Neuronal stem cell (in vitro differentiated cells): ENCODE measurements around the gene VSIR.

Experiments
- DNase-seq: peaks from one replicate; pipeline ENCODE4 v3.0.0-alpha.2; 2013; ENCODE audit warnings: low spot score
- H2AFZ ChIP-seq: one replicate; pipeline ENCODE4 v1.6.1; 2013; ENCODE audit warnings: mild to moderate bottlenecking, low read length, inconsistent platforms
- H2AK5ac ChIP-seq: 2 replicates; pipeline ENCODE4 v1.6.1; 2013; ENCODE audit warnings: low read depth, mild to moderate bottlenecking, inconsistent platforms, low read length, moderate library complexity, mixed read lengths
- H2BK120ac ChIP-seq: 2 replicates; pipeline ENCODE4 v1.6.1; 2013; ENCODE audit warnings: low read depth, mild to moderate bottlenecking, inconsistent platforms, low read length, moderate library complexity, mixed read lengths
- H2BK12ac ChIP-seq: one replicate; pipeline ENCODE4 v1.6.1; 2013; ENCODE audit warnings: low read length, inconsistent platforms
- H2BK15ac ChIP-seq: 2 replicates; pipeline ENCODE4 v1.6.1; 2013; ENCODE audit warnings: mild to moderate bottlenecking, low read length, inconsistent platforms, mixed read lengths
- H2BK5ac ChIP-seq: one replicate; pipeline ENCODE4 v1.6.1; 2013; ENCODE audit warnings: inconsistent platforms, mild to moderate bottlenecking, low read length, moderate library complexity
- H3K14ac ChIP-seq: one replicate; pipeline ENCODE4 v1.6.1; 2013; ENCODE audit warnings: low read length, inconsistent platforms
- H3K18ac ChIP-seq: 2 replicates; pipeline ENCODE4 v1.6.1; 2013; ENCODE audit warnings: low read length, inconsistent platforms
- H3K23ac ChIP-seq: 2 replicates; pipeline ENCODE4 v1.6.1; 2013; ENCODE audit warnings: low read depth, mild to moderate bottlenecking, mixed read lengths, low read length, inconsistent platforms; ENCODE audit not compliant: poor library complexity
- H3K27ac ChIP-seq: replicated peaks from 3 replicates; pipeline ENCODE4 v1.5.1; 2013; ENCODE audit warnings: low read length, inconsistent platforms
- H3K27me3 ChIP-seq, 3 experiments: 2 replicates each; pipeline ENCODE4 v1.6.1; 2013; ENCODE audit warnings: low read length in 3 of 3, mild to moderate bottlenecking in 2 of 3, inconsistent platforms in 1 of 3, low read depth in 1 of 3, mixed read lengths in 1 of 3, moderate library complexity in 1 of 3; ENCODE audit not compliant: control insufficient read depth in 3 of 3, insufficient read depth in 3 of 3
- H3K36me3 ChIP-seq, 2 donors: replicated peaks in 1 of 2; 2 replicates each; pipeline ENCODE4 v1.6.1; 2013; ENCODE audit warnings: low read length in 2 of 2; ENCODE audit not compliant: control insufficient read depth in 2 of 2, insufficient read depth in 2 of 2
- H3K4ac ChIP-seq: 2 replicates; pipeline ENCODE4 v1.6.1; 2013; ENCODE audit warnings: inconsistent platforms, mild to moderate bottlenecking, low read length, moderate library complexity
- H3K4me1 ChIP-seq, 2 donors: 1 replicate in 1 of 2; 2 replicates in 1 of 2; pipeline ENCODE4 v1.6.1; 2013; ENCODE audit warnings: low read length in 2 of 2, low read depth in 1 of 2; ENCODE audit not compliant: control insufficient read depth in 2 of 2, insufficient read depth in 1 of 2
- H3K4me2 ChIP-seq: one replicate; pipeline ENCODE4 v1.6.1; 2013; ENCODE audit warnings: mild to moderate bottlenecking, low read length, inconsistent platforms; ENCODE audit not compliant: insufficient read depth, poor library complexity, severe bottlenecking
- H3K4me3 ChIP-seq, 2 donors: 2 replicates each; pipeline ENCODE4 v1.5.1; 2013; ENCODE audit warnings: low read length in 2 of 2, mild to moderate bottlenecking in 2 of 2, inconsistent platforms in 1 of 2, moderate library complexity in 1 of 2
- H3K79me1 ChIP-seq: one replicate; pipeline ENCODE4 v1.6.1; 2013; ENCODE audit warnings: low read depth, mild to moderate bottlenecking, inconsistent platforms, low read length, moderate library complexity
- H3K9ac ChIP-seq: one replicate; pipeline ENCODE4 v1.6.1; 2013; ENCODE audit warnings: mild to moderate bottlenecking, low read depth, low read length, inconsistent platforms; ENCODE audit not compliant: poor library complexity
- H3K9me3 ChIP-seq, 2 donors: replicated peaks in 1 of 2; 2 replicates each; pipeline versions ENCODE3 to v1.6.1; 2013; ENCODE audit warnings: low read length in 2 of 2, mild to moderate bottlenecking in 2 of 2, inconsistent platforms in 1 of 2, low read depth in 1 of 2, mixed read lengths in 1 of 2, moderate library complexity in 1 of 2; ENCODE audit not compliant: control insufficient read depth in 2 of 2, insufficient read depth in 1 of 2
- H4K8ac ChIP-seq: one replicate; pipeline ENCODE4 v1.6.1; 2013; ENCODE audit warnings: low read depth, mild to moderate bottlenecking, inconsistent platforms, low read length, moderate library complexity
- H4K91ac ChIP-seq: one replicate; pipeline ENCODE4 v1.6.1; 2013; ENCODE audit warnings: low read length, low read depth, mild to moderate bottlenecking, inconsistent platforms; ENCODE audit not compliant: poor library complexity
- WGBS, 2 donors: extraction: QIAGEN DNeasy Blood & Tissue Kit; methylation state at CpG; one replicate each; pipeline ENCODE4 v1.1.7; 2013; ENCODE audit warnings: missing lambda C conversion rate in 2 of 2, mixed read lengths in 1 of 2; ENCODE audit not compliant: insufficient read length in 2 of 2, insufficient replicate concordance in 1 of 2; ENCODE audit errors: extremely low coverage in 2 of 2; 5-methylcytosine and 5-hydroxymethylcytosine counted together

VSIR gene

DNA sequence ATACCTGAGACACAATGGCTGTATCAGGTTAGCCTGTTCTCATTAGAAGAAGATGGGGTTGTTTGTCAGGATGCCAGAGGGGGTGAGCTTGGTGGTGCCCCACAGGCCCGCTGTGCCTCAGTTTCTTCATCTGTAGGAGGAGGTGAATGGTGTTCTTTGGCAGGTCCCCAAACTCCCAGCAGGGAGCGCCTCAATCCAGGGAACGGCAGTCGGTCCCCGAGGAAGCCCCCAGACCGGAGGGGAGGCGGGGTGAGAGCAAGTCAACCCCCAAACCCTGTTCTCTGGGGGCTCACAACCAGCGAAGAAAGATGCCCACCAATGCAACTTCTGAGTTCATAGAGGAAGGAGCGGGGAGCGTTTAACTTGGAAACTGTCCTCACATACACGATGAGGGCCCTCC, 69.7 kb downstream of the VSIR start:
- no CpG with 5 or more reads among the region's 11 CpGs for WGBS, 2 donors

DNA sequence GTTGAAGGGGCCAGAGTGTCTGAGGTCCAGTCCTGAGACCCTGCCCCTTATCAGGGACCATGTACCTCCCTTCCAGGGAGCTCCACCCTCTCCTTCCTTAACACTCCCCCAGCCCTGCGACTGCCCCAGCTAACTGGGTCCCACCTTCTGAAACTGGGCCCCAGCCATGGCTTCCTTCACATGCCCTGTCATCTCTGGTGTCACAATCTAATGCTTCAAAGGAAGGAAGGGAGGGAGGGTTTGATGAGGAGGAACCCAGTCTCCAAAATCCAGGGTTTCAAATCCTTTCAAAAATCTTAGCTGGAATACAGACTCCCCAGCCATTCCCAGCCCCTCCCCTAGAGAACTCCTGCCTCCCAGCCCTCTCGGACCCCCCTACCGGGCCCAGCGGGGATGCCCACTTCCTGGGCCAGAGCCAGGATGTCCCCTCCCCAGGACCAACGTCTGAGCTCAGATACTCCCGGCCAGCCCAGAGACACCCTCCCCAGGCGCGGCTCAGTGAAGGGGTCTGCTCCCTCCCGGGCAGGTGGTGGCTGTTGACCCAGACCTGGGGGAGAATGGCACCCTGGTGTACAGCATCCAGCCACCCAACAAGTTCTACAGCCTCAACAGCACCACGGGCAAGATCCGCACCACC, 71.7 kb downstream of the VSIR start:
- Histone ChIP-seq H4K8ac (no peak overlapping the region), H3K27me3 (peaks cover 0 to 7% (median 0%) of the 10 kb centered on the region in 3 experiments), H3K14ac (no peak overlapping the region), H2AFZ (no peak overlapping the region), H3K27ac (no peak overlapping the region), H2AK5ac (peak overlapping the region; percentile 68), H2BK120ac (peak overlapping the region; percentile 77), H3K4me1 (peaks cover 0 to 9% of the 10 kb centered on the region in 2 donors), H3K36me3 (no peaks in the 10 kb centered on the region), H3K9ac (peak overlapping the region; percentile 32), H3K18ac (peak overlapping the region; percentile 74), H3K4me3 (peak overlapping the region in 1 of 2 donors; percentile 7), H2BK15ac (peak overlapping the region; percentile 96), H3K4me2 (no peak overlapping the region), H2BK12ac (no peak overlapping the region), H3K23ac (peak overlapping the region; percentile 32), H2BK5ac (no peak overlapping the region), H4K91ac (no peak overlapping the region), H3K4ac (no peak overlapping the region), H3K9me3 (no peaks in the 10 kb centered on the region), H3K79me1 (no peaks in the 10 kb centered on the region)
- WGBS, 2 donors, result no CpG with 5 or more reads among the region's 11 CpGs
- DNase-seq, result no peak

More for the DNA sequence above, 69.7 kb downstream of the VSIR start:
- H3K27ac ChIP-seq, result no peak overlapping the region
- H3K18ac ChIP-seq, result no peak overlapping the region
- no peak overlapping the region for H2BK120ac ChIP-seq
- H4K91ac ChIP-seq, result no peak overlapping the region
- H3K4me2 ChIP-seq, result no peak overlapping the region
- no peak overlapping the region for H3K14ac ChIP-seq
- no peak overlapping the region for H3K4me3 ChIP-seq
- peaks cover 0 to 7% (median 0%) of the 10 kb centered on the region in 3 experiments for H3K27me3 ChIP-seq
- H3K9me3 ChIP-seq, result no peaks in the 10 kb centered on the region
- H2BK12ac ChIP-seq, result no peak overlapping the region
- DNase-seq, result no peak
- peaks cover 0 to 10% of the 10 kb centered on the region in 2 donors for H3K4me1 ChIP-seq
- no peak overlapping the region for H3K4ac ChIP-seq
- no peak overlapping the region for H2BK15ac ChIP-seq
- H3K79me1 ChIP-seq, result no peaks in the 10 kb centered on the region
- H2AFZ ChIP-seq, result no peak overlapping the region
- H2AK5ac ChIP-seq, result no peak overlapping the region
- no peaks in the 10 kb centered on the region for H3K36me3 ChIP-seq
- H3K23ac ChIP-seq, result no peak overlapping the region
- H3K9ac ChIP-seq, result no peak overlapping the region
- H2BK5ac ChIP-seq, result no peak overlapping the region
- no peak overlapping the region for H4K8ac ChIP-seq

- Histone ChIP-seq H3K23ac (peak overlapping the region; percentile 32), H3K4me2 (no peak overlapping the region), H3K79me1 (no peaks in the 10 kb centered on the region), H4K8ac (no peak overlapping the region), H2AK5ac (peak overlapping the region; percentile 16), H3K14ac (no peak overlapping the region), H3K27me3 (peaks cover 0 to 3% (median 0%) of the 10 kb centered on the region in 3 experiments), H3K9me3 (no peaks in the 10 kb centered on the region), H2BK15ac (peak overlapping the region; percentile 86), H3K4me3 (peak overlapping the region in 1 of 2 donors; percentile 7), H3K9ac (peak overlapping the region; percentile 32), H3K18ac (peak overlapping the region; percentile 74), H2AFZ (no peak overlapping the region), H3K4me1 (peaks cover 0 to 9% of the 10 kb centered on the region in 2 donors), H3K4ac (peak overlapping the region; percentile 17), H2BK12ac (no peak overlapping the region), H4K91ac (no peak overlapping the region), H3K27ac (no peak overlapping the region), H2BK5ac (no peak overlapping the region), H2BK120ac (peak overlapping the region; percentile 77), H3K36me3 (no peaks in the 10 kb centered on the region)
- DNase-seq, result no peak
- WGBS, 2 donors, result no CpG with 5 or more reads among the region's 11 CpGs
Measured at GRCh38 chr10:71700731-71701368, 72.5 kb downstream of the VSIR start.

DNA sequence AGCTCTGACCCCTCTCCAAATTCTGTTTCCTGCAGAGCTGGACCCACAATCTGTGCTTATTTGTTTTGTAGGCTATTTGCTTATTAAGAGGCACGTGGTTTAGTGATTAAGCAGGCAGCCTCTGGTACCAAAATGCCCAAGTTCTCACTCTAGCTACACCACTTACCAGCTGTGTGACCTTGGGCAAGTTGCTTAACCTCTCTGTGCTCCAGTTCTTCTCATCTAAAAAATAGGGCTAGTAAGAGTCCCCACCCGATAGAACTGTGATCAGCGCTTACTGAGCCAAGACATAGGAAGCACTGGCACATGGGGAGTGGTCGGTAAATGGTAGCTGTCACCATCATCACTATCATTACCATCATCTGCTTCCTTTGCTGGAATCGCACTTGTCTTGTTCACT, 74.6 kb downstream of the VSIR start:
- no peak overlapping the region for H3K9ac ChIP-seq
- H3K4me3 ChIP-seq, result no peak overlapping the region
- no peak overlapping the region for H2AK5ac ChIP-seq
- H3K4me2 ChIP-seq, result no peak overlapping the region
- peaks cover 0 to 12% of the 10 kb centered on the region in 2 donors for H3K4me1 ChIP-seq
- no peaks in the 10 kb centered on the region for H3K36me3 ChIP-seq
- peaks cover 0 to 3% (median 0%) of the 10 kb centered on the region in 3 experiments for H3K27me3 ChIP-seq
- no peak for DNase-seq
- no peak overlapping the region for H2BK5ac ChIP-seq
- no peak overlapping the region for H4K91ac ChIP-seq
- no peaks in the 10 kb centered on the region for H3K9me3 ChIP-seq
- no peak overlapping the region for H3K23ac ChIP-seq
- no CpG with 5 or more reads among the region's 5 CpGs for WGBS, 2 donors
- no peak overlapping the region for H3K18ac ChIP-seq
- no peak overlapping the region for H3K27ac ChIP-seq
- no peak overlapping the region for H2BK15ac ChIP-seq
- H3K79me1 ChIP-seq, result no peaks in the 10 kb centered on the region
- no peak overlapping the region for H3K14ac ChIP-seq
- H2BK12ac ChIP-seq, result no peak overlapping the region
- H2AFZ ChIP-seq, result no peak overlapping the region
- no peak overlapping the region for H4K8ac ChIP-seq
- no peak overlapping the region for H2BK120ac ChIP-seq
- no peak overlapping the region for H3K4ac ChIP-seq
